ENCODE measurements around the gene PANX1. TPM values are rescaled to one million over a fixed set of nuclear protein-coding genes. Genes with fewer than 3 reads are reported as not detected.

Gene PANX1
- total and polyA plus RNA-seq, 10 of the 15 experiments (the other 5 are each of a cell fraction or from before 2014, with no cell fraction given) = 3.3 to 18.7 (median 14.4) TPM

DNA sequence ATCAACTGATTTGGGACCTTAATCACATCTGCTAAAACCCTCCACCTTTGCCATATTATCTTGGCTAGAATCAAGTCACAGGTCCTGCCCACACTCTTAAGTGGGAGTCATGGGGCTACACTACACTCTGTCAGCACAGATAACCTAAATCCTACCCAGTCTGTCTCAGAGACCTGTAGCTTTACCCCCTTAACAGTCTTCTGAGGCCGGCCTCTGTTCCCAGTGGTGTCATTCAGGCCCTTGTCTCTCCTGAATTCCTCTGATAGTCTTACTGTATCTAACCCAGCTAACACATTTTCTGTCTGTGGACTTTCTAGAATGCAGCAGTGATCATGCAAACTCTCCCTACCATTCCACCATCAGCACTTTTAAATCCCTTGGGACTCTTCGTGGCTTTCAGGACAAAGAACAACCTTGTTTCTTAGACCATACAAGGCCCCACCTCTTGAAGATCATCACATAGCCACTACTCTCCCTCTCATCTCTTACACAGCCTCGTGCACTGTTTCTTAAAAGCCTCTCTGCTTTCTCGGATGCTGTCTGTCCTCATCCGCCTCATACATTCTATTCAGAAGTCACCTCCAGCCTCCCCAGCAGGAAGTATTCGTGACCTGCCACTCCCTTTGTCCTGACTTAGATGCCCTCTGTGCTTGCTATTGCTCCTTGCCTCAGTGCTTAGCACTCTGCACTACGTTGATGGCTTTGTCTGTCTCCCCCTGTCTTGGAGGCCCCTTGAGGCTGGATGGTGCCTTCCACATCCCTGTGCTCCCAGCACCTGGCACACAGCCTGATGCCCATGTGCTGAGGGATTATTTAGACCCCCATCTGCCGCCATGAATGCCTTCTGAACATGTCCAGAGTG is 57.9 kb downstream of the PANX1 start:
- intact Hi-C loops (cut with micrococcal nuclease; ENCODE audit: unreplicated experiment) (no loop called here), in situ Hi-C loops (cut with MboI) (no loop called here)
- no peaks in the 10 kb centered on the region for H3K9me3 ChIP-seq (replicated peaks; ENCODE audit: control insufficient read depth, insufficient read depth, low read length)
- no peak overlapping the region for H3K27ac ChIP-seq (ENCODE audit: control insufficient read depth, insufficient read depth)
- peaks cover 0 to 4% of the 10 kb centered on the region in 2 experiments; a peak in 2 of 4 replicates for H3K36me3 ChIP-seq (ENCODE audit: control insufficient read depth in 2 of 2, insufficient read depth in 2 of 2, low read length in 1 of 2)
- no peak for ATAC-seq
- RAD21 ChIA-PET (ENCODE audit: unreplicated experiment) = interaction anchor here (1.9 kb wide), 1 partner anchor 319 kb away, joined by 5 read pairs; no protein-coding TSS in a partner anchor
- H3K79me2 ChIP-seq (ENCODE audit: control insufficient read depth, insufficient read depth, low read length) = no peaks in the 10 kb centered on the region
- 73% methylated on average over 8 of the region's 8 CpGs for WGBS (ENCODE audit: insufficient coverage, insufficient replicate concordance, low lambda C conversion rate, missing lambda C conversion rate)
- BruUV-seq (replicated peaks) = no TSS peak
- CTCF ChIA-PET = interaction anchor here (3.9 to 6.5 kb wide), 3 partner anchors 14 to 318 kb away, joined by 42 to 90 read pairs (median 57); no protein-coding TSS in a partner anchor
- H3K9ac ChIP-seq (ENCODE audit: control insufficient read depth, insufficient read depth, low read length) = no peak overlapping the region
- no peaks in the 10 kb centered on the region for H4K20me1 ChIP-seq (ENCODE audit: control insufficient read depth, insufficient read depth)
- no peak overlapping the region for H3K4me2 ChIP-seq (ENCODE audit: control insufficient read depth, insufficient read depth)
- DNase-seq (ENCODE audit: low read depth, low spot score) = no peak
- no peak overlapping the region for H2AFZ ChIP-seq (ENCODE audit: control insufficient read depth, low read depth, low read length)
- H3K4me3 ChIP-seq = no peak overlapping the region
- H3K27me3 ChIP-seq (replicated peaks in 1 of 2; ENCODE audit: control insufficient read depth in 2 of 2, insufficient read depth in 2 of 2, low read length in 1 of 2) = no peaks in the 10 kb centered on the region
- H3K4me1 ChIP-seq (ENCODE audit: control insufficient read depth, insufficient read depth, low read length) = peaks cover 9% of the 10 kb centered on the region
- FAIRE-seq = no peak
- SMC1A ChIA-PET (ENCODE audit: uncharacterized antibody, unreplicated experiment) = interaction anchor here (1.6 to 3.6 kb wide), 2 partner anchors 11 to 239 kb away, joined by 3 to 25 read pairs; no protein-coding TSS in a partner anchor
- POLR2A ChIA-PET = no interaction called here
- TF ChIP-seq NR2C1 (IDR thresholded peaks at IDR 0.05) (no peak), TAF1 (IDR thresholded peaks at IDR 0.05; ENCODE audit: borderline replicate concordance, low read depth, low read length) (no peak), SUPT20H (IDR thresholded peaks at IDR 0.05; ENCODE audit: borderline replicate concordance, control insufficient read depth, low read depth, low read length) (no peak), CBX5 (IDR thresholded peaks at IDR 0.05; ENCODE audit: low read depth) (no peak), SMAD5 (IDR thresholded peaks at IDR 0.05; ENCODE audit: low read depth) (no peak), BHLHE40 (IDR thresholded peaks at IDR 0.05; ENCODE audit: borderline replicate concordance in 1 of 2, low read depth in 2 of 2, low read length in 1 of 2) (no peak), ZBTB33 (IDR thresholded peaks at IDR 0.05) (no peak), MEF2A (IDR thresholded peaks at IDR 0.05; ENCODE audit: insufficient read depth, low read depth, low read length) (no peak), IKZF1 (conservative IDR thresholded peaks at IDR 0.05) (no peak), RFX5 (IDR thresholded peaks at IDR 0.05; ENCODE audit: low read depth, low read length) (no peak)
- TF ChIP-seq, protein P1, sequence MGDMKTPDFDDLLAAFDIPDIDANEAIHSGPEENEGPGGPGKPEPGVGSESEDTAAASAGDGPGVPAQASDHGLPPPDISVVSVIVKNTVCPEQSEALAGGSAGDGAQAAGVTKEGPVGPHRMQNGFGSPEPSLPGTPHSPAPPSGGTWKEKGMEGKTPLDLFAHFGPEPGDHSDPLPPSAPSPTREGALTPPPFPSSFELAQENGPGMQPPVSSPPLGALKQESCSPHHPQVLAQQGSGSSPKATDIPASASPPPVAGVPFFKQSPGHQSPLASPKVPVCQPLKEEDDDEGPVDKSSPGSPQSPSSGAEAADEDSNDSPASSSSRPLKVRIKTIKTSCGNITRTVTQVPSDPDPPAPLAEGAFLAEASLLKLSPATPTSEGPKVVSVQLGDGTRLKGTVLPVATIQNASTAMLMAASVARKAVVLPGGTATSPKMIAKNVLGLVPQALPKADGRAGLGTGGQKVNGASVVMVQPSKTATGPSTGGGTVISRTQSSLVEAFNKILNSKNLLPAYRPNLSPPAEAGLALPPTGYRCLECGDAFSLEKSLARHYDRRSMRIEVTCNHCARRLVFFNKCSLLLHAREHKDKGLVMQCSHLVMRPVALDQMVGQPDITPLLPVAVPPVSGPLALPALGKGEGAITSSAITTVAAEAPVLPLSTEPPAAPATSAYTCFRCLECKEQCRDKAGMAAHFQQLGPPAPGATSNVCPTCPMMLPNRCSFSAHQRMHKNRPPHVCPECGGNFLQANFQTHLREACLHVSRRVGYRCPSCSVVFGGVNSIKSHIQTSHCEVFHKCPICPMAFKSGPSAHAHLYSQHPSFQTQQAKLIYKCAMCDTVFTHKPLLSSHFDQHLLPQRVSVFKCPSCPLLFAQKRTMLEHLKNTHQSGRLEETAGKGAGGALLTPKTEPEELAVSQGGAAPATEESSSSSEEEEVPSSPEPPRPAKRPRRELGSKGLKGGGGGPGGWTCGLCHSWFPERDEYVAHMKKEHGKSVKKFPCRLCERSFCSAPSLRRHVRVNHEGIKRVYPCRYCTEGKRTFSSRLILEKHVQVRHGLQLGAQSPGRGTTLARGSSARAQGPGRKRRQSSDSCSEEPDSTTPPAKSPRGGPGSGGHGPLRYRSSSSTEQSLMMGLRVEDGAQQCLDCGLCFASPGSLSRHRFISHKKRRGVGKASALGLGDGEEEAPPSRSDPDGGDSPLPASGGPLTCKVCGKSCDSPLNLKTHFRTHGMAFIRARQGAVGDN (IDR thresholded peaks at IDR 0.05) = no peak
- TF ChIP-seq, protein P2, sequence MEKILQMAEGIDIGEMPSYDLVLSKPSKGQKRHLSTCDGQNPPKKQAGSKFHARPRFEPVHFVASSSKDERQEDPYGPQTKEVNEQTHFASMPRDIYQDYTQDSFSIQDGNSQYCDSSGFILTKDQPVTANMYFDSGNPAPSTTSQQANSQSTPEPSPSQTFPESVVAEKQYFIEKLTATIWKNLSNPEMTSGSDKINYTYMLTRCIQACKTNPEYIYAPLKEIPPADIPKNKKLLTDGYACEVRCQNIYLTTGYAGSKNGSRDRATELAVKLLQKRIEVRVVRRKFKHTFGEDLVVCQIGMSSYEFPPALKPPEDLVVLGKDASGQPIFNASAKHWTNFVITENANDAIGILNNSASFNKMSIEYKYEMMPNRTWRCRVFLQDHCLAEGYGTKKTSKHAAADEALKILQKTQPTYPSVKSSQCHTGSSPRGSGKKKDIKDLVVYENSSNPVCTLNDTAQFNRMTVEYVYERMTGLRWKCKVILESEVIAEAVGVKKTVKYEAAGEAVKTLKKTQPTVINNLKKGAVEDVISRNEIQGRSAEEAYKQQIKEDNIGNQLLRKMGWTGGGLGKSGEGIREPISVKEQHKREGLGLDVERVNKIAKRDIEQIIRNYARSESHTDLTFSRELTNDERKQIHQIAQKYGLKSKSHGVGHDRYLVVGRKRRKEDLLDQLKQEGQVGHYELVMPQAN (conservative IDR thresholded peaks at IDR 0.05) = no peak
- TF ChIP-seq, protein P3, sequence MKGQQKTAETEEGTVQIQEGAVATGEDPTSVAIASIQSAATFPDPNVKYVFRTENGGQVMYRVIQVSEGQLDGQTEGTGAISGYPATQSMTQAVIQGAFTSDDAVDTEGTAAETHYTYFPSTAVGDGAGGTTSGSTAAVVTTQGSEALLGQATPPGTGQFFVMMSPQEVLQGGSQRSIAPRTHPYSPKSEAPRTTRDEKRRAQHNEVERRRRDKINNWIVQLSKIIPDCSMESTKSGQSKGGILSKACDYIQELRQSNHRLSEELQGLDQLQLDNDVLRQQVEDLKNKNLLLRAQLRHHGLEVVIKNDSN (IDR thresholded peaks at IDR 0.05; ENCODE audit: borderline replicate concordance, extremely low read length, insufficient read depth, low read depth, low read length) = no peak
